Right lobe of liver (tissue), 6 donors: ENCODE data around the gene YIF1A. TPM values are rescaled to one million over a fixed set of nuclear protein-coding genes. Genes with fewer than 3 reads are reported as not detected.
"Not testable (repeated sequence)": the region's sequence is repeated elsewhere in the genome, so short reads cannot be mapped to it uniquely, and the experiment has no call there.

ENCODE experiments used
- ATAC-seq, 4 donors: fragments of 200-7000 bp; cut with Tn5 transposase; one replicate each; pipeline ENCODE4 v1.9.1; 2020; ENCODE audit warnings: mild to moderate bottlenecking in 4 of 4, moderate library complexity in 4 of 4
- DNase-seq, 3 donors: peaks; one replicate each; pipeline ENCODE4 v3.0.0-alpha.2; 2020
- H3K27ac ChIP-seq, 3 donors: fragments of 200-600 bp; one replicate each; pipeline ENCODE4 v1.8.0; 2022
- H3K27me3 ChIP-seq, 2 donors: fragments of 200-600 bp; one replicate each; pipeline ENCODE4 v1.8.0; 2022
- H3K36me3 ChIP-seq, 4 donors: fragments of 200-600 bp; sonication (generic) in 1 of 4; one replicate each; pipeline versions ENCODE4 v1.5.1 to v1.8.0; 2017 to 2022; ENCODE audit warnings: control low read depth in 1 of 4
- H3K4me1 ChIP-seq, 4 donors: fragments of 200-600 bp; sonication (generic) in 1 of 4; one replicate each; pipeline versions ENCODE4 v1.5.1 to v1.8.0; 2017 to 2022; ENCODE audit warnings: control low read depth in 1 of 4
- H3K4me3 ChIP-seq, 3 donors: fragments of 200-600 bp; one replicate each; pipeline ENCODE4 v1.8.0; 2022
- H3K9me3 ChIP-seq, 4 donors: fragments of 200-600 bp; sonication (generic) in 1 of 4; one replicate each; pipeline versions ENCODE4 v1.5.1 to v1.8.0; 2017 to 2022; ENCODE audit warnings: control low read depth in 1 of 4
- POLR2A ChIP-seq: fragments of 450-650 bp; IDR thresholded peaks from one replicate; pipeline ENCODE4 v1.6.1; 2017; ENCODE audit warnings: antibody characterized with exemption, mild to moderate bottlenecking
- WGBS: methylation state at CpG from one replicate; pipeline ENCODE4 v1.1.6; 2018; ENCODE audit warnings: low coverage, low lambda C conversion rate; ENCODE audit not compliant: insufficient coverage; ENCODE audit errors: missing lambda C conversion rate; 5-methylcytosine and 5-hydroxymethylcytosine counted together
- intact Hi-C, 2 donors: fragments of 100-400 bp; cut with DNase I; formaldehyde crosslinking; loops; one replicate each; pipeline versions ENCODE4 v1.11.2 to v1.14.1; 2022
- total RNA-seq, 6 experiments: library from RNA; depleted of rRNA in 2 of 6; stranded (reverse); fragments of >200 nt in 2 of 6; fragmentation: NEBNext Ultra II Directional in 3 of 6; extraction: Animal tissue kit (Norgen Biotek cat#: 25700) in 3 of 6; gene quantifications; one replicate each; pipeline versions ENCODE4 v1.1.0 to v1.2.4, GENCODE V29; 2016 to 2023
- TF ChIP-seq, protein P1 (sequence below), 4 donors: fragments of 200-600 bp in 3 of 4; fragments of 450-650 bp in 1 of 4; IDR thresholded peaks; one replicate each; pipeline versions ENCODE4 v1.5.1 to v1.8.0; 2016 to 2022; ENCODE audit warnings: antibody characterized with exemption in 4 of 4, mild to moderate bottlenecking in 2 of 4
- donor health status: DM: no; HTN: yes; CAD: no.
- donor health status: DM: no; HTN: no; CAD: no.
- donor health status: DM: no; HTN: no; CAD: no.
- donor health status: DM: no; HTN: yes; CAD: no.
- donor health status: DM: no; HTN: yes; CAD: no.

YIF1A gene
- total RNA-seq, 6 experiments from 2014 or later: 75.0 to 170 (median 97.9) TPM

DNA sequence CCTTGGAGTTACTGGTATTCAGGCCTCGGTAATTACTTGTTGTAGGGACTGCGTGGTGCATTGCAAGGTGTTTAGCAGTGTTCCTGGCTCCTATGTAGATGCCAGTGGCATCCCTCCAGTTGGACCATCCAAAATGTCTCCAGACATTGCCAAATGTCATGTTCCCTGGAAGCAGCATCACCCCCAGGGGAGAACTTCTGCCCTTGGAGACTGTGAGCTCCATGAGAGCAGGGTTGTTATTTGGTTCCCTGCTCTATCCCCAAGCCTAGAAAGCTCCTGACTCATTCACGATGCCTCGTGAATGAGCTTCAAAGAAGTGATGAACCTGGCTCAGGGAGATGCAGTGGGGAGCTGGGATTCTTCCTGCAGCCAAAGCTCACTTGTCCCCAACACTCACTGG lies 32.7 kb upstream of the YIF1A start:
- DNase-seq: no peak
- no peaks in the 10 kb centered on the region for H3K36me3 ChIP-seq
- no peaks in the 10 kb centered on the region for H3K27me3 ChIP-seq
- TF ChIP-seq POLR2A: no peak
- TF ChIP-seq, protein P1, sequence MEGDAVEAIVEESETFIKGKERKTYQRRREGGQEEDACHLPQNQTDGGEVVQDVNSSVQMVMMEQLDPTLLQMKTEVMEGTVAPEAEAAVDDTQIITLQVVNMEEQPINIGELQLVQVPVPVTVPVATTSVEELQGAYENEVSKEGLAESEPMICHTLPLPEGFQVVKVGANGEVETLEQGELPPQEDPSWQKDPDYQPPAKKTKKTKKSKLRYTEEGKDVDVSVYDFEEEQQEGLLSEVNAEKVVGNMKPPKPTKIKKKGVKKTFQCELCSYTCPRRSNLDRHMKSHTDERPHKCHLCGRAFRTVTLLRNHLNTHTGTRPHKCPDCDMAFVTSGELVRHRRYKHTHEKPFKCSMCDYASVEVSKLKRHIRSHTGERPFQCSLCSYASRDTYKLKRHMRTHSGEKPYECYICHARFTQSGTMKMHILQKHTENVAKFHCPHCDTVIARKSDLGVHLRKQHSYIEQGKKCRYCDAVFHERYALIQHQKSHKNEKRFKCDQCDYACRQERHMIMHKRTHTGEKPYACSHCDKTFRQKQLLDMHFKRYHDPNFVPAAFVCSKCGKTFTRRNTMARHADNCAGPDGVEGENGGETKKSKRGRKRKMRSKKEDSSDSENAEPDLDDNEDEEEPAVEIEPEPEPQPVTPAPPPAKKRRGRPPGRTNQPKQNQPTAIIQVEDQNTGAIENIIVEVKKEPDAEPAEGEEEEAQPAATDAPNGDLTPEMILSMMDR (IDR thresholded peaks at IDR 0.05): no peak
- ATAC-seq: no peak
- no peaks in the 10 kb centered on the region for H3K9me3 ChIP-seq
- no peak overlapping the region for H3K4me3 ChIP-seq
- peaks cover 0 to 12% (median 5%) of the 10 kb centered on the region in 4 donors for H3K4me1 ChIP-seq
- no peak overlapping the region for H3K27ac ChIP-seq
- intact Hi-C loops: no loop called here
- 95% methylated on average over 2 of the region's 4 CpGs for WGBS

DNA sequence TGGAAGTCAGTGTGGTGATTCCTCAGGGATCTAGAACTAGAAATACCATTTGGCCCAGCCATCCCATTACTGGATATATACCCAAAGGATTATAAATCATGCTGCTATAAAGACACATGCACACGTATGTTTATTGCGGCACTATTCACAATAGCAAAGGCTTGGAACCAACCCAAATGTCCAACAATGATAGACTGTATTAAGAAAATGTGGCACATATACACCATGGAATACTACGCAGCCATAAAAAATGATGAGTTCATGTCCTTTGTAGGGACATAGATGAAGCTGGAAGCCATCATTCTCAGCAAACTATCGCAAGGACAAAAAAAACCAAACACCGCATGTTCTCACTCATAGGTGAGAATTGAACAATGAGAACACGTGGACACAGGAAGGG lies 31.8 kb upstream of the YIF1A start:
- 84% methylated on average over 4 of the region's 6 CpGs for WGBS

DNA sequence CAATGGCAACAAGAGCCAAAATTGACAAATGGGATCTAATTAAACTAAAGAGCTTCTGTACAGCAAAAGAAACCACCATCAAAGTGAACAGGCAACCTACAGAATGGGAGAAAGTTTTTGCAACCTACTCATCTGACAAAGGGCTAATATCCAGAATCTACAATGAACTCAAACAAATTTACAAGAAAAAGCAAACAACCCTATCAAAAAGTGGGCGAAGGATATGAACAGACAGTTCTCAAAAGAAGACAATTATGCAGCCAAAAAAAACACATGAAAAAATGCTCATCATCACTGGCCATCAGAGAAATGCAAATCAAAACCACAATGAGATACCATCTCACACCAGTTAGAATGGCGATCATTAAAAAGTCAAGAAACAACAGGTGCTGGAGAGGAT lies 31.3 kb upstream of the YIF1A start:
- H3K36me3 ChIP-seq, intact Hi-C loops, H3K4me3 ChIP-seq, ATAC-seq, DNase-seq, H3K27me3 ChIP-seq, H3K9me3 ChIP-seq, H3K27ac ChIP-seq: not testable (repeated sequence)
- 54% methylated on average over 2 of the region's 2 CpGs for WGBS
- peaks cover 0 to 12% (median 5%) of the 10 kb centered on the region in 4 donors for H3K4me1 ChIP-seq

More for the DNA sequence above, 31.8 kb upstream of the YIF1A start:
- ATAC-seq, H3K9me3 ChIP-seq, H3K36me3 ChIP-seq, DNase-seq, H3K27ac ChIP-seq, H3K27me3 ChIP-seq, H3K4me3 ChIP-seq, intact Hi-C loops: not testable (repeated sequence)
- H3K4me1 ChIP-seq: peaks cover 0 to 12% (median 5%) of the 10 kb centered on the region in 4 donors

DNA sequence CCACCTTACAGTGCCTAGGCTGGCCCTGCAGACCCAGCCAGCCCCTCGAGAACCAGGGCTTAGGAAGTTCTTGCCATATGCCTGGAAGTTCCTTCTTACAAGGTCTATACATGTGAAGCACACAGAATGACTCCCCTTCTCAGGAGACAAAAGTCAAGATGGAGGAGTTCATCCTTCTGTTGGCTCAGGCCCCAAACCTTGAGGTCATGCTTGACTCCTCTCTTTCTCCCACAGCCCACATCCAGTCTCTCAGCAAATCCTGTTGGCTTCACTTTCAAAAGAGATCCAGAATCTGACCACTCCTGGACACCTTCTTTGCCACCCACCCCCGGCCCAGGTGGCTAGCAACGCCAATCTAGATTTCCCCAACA lies 29.6 kb upstream of the YIF1A start:
- peaks cover 0 to 12% (median 5%) of the 10 kb centered on the region in 4 donors for H3K4me1 ChIP-seq
- 80% methylated on average over 2 of the region's 3 CpGs for WGBS
- H3K4me3 ChIP-seq: no peak overlapping the region
- peak overlapping the region in 2 of 3 donors; percentile 24 to 33 for H3K27ac ChIP-seq
- no peaks in the 10 kb centered on the region for H3K27me3 ChIP-seq
- TF ChIP-seq POLR2A: no peak
- TF ChIP-seq, protein P1 (IDR thresholded peaks at IDR 0.05): no peak
- no peaks in the 10 kb centered on the region for H3K36me3 ChIP-seq
- intact Hi-C loops: no loop called here
- no peaks in the 10 kb centered on the region for H3K9me3 ChIP-seq
- DNase-seq: no peak
- ATAC-seq: no peak

DNA sequence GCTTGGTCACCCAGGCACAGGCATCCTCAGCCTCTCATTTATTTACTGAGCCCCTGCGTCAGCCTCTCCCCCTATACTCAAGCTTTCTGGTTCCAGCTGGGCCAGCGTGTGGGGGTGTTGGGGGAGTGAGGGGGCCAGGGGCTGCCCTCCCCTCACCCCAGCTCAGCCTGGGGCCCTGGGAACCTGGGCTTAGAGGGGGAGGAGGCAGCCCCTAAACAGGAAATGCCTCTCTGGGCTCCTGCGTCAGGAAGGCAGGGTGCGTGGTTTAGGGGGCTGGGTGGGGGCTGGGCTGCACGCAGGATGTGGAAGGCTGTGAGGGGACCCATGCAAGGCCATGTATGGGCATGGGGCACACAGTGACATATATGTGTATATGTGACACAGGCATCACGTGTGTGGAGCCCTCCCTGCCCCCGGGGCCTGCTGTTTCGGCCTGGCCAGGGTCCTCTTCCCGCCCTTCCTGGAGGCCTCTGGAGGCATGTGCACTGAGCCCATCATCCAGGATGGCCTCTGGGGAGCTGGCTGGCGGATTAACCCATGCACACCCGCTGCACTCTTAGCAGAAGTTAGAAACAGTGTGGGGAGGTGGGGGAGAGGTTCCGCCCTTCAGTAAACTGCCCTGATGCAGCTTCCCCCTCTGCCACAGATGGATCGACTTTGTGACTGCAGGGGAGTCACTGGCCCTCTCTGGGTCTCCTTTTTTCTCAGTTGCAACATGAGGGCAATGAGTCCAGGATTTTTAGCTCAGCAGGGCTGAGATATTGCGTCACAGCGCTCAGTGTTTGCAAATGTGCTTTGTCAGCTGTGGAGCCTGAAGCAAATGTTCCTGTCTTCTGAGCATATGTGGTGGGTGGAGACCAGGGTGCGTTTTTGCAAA lies 29.0 kb upstream of the YIF1A start:
- TF ChIP-seq, protein P1 (IDR thresholded peaks at IDR 0.05): no peak
- Histone ChIP-seq H3K4me1 (peaks cover 0 to 16% (median 7%) of the 10 kb centered on the region in 4 donors), H3K4me3 (no peak overlapping the region), H3K27ac (peak overlapping the region in 2 of 3 donors; percentile 24 to 33), H3K36me3 (no peaks in the 10 kb centered on the region), H3K27me3 (no peaks in the 10 kb centered on the region), H3K9me3 (no peaks in the 10 kb centered on the region)
- intact Hi-C loops: no loop called here
- DNase-seq (peak in 1 of 3 donors; percentile 76), ATAC-seq (peak; percentile 69 to 85 (median 71))
- WGBS: 0% methylated on average over 1 of the region's 16 CpGs
